ENCODE data around the gene GALNT7.

Gene GALNT7

DNA sequence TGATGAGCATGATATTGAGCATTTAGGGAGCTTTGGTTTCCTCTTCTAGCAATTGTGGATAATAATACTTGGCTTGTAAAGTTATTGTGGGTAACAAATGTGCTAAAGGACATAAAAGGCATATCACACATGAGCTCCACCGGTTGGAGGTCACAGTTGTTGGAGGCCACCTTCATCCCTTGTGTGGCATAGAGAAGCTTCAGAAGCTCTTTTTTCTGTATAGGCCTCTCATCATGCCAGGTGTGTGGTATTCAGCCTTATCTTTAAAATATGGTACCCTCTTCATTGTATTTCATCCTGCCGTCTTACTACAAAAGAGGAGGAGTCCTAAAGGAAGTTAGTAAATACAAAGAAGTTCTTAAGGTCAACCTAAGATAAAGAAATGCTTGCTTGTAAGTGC, 99.1 kb downstream of the GALNT7 start:
- H3K4me3 ChIP-seq (ENCODE audit: control insufficient read depth, low read depth, low read length): no peak overlapping the region
- no peak for DNase-seq (ENCODE audit: low read depth)
- no peak for TF ChIP-seq CTCF (IDR thresholded peaks at IDR 0.05; ENCODE audit: control insufficient read depth, insufficient read depth, low read depth, low read length, missing control alignments)

DNA sequence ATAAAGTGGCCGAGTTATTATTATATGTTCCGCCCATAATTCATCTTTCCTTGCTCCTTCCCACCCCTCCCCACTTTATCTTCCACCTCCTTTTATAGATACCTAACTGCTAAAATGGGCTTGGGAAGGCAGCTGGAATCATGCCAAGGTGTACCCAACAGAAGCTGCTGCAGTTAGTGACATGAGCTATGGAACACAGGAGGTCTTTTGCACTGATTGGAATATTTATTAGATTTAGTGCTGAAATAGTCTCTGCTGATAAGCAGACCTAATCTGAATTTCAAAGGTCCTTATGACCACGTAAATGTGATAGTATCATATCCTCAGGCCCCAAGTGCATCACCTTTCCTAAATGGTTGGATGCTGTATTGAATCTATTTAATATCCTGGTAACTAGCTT, 100.7 kb downstream of the GALNT7 start:
- H3K4me3 ChIP-seq (ENCODE audit: control insufficient read depth, low read depth, low read length): no peak overlapping the region
- no peak for TF ChIP-seq CTCF (IDR thresholded peaks at IDR 0.05; ENCODE audit: control insufficient read depth, insufficient read depth, low read depth, low read length, missing control alignments)
- DNase-seq (ENCODE audit: low read depth): no peak

- no peak for TF ChIP-seq CTCF (IDR thresholded peaks at IDR 0.05; ENCODE audit: control insufficient read depth, insufficient read depth, low read depth, low read length, missing control alignments)
- DNase-seq (ENCODE audit: low read depth): no peak
- H3K4me3 ChIP-seq (ENCODE audit: control insufficient read depth, low read depth, low read length): no peak overlapping the region
These were observed 101.9 kb downstream of the GALNT7 start for GRCh38 chr4:173270312-173271027.

GRCh38 chr4:173272314-173272713, 103.7 kb downstream of the GALNT7 start:
- no peak for DNase-seq (ENCODE audit: low read depth)
- no peak overlapping the region for H3K4me3 ChIP-seq (ENCODE audit: control insufficient read depth, low read depth, low read length)
- TF ChIP-seq CTCF (IDR thresholded peaks at IDR 0.05; ENCODE audit: control insufficient read depth, insufficient read depth, low read depth, low read length, missing control alignments): no peak

DNA sequence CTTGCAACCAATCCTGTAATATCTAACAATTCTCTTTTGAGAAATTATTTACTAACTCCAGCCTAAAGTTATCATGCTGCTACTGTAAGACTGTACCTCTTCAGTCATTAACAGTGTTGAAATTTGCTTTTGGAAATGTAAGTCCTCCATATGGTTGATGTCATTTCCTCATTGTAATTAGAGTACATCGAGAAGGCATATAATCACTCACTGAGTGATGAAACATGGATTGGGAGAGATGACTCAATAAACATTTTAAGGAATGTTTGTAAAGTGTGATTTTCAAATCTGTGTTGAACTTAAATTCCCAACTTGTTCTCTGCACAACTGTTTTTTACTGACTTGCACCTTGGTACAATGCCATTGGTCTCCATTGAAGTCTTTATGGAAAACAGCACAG, 104.4 kb downstream of the GALNT7 start:
- no peak for DNase-seq (ENCODE audit: low read depth)
- no peak overlapping the region for H3K4me3 ChIP-seq (ENCODE audit: control insufficient read depth, low read depth, low read length)
- TF ChIP-seq CTCF (IDR thresholded peaks at IDR 0.05; ENCODE audit: control insufficient read depth, insufficient read depth, low read depth, low read length, missing control alignments): no peak

- no peak for DNase-seq (ENCODE audit: low read depth)
- no peak for TF ChIP-seq CTCF (IDR thresholded peaks at IDR 0.05; ENCODE audit: control insufficient read depth, insufficient read depth, low read depth, low read length, missing control alignments)
- H3K4me3 ChIP-seq (ENCODE audit: control insufficient read depth, low read depth, low read length): no peak overlapping the region
These were observed 105.3 kb downstream of the GALNT7 start for GRCh38 chr4:173273941-173274340.
